ENCODE data around the gene RMP24.
"Not testable (repeated sequence)": the region's sequence is repeated elsewhere in the genome, so short reads cannot be mapped to it uniquely, and the experiment has no call there.

The RMP24 gene

DNA sequence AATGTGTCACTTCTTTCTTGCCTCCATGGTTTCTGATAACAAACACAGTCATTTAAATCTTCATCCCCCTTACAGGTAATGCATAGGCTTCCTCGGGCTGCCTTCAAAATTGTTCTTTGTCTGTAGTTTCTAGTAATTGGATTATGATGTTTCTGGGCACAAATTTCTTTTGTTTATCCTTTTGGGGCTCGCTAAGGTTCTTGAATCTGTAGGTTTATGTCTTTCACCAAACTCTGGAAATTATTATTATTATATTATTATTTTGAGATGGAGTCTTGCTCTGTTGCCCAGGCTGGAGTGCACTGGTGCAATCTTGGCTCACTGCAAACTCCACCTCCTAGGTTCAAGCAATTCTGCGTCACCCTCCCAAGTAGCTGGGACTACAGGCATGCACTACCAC lies 16.3 kb upstream of the RMP24 start:
- no peak for ATAC-seq
- Histone ChIP-seq H3K9me3 (no peaks in the 10 kb centered on the region), H3K27ac (no peak overlapping the region), H3K27me3 (no peaks in the 10 kb centered on the region), H3K4me3 (no peak overlapping the region), H3K4me1 (no peaks in the 10 kb centered on the region), H3K36me3 (replicated peaks in 1 of 2; ENCODE audit: insufficient read depth in 1 of 2, low read depth in 2 of 2) (peaks cover 0 to 3% of the 10 kb centered on the region in 2 donors)
- no peak for DNase-seq
- no peak for TF ChIP-seq POLR2A (IDR thresholded peaks at IDR 0.05)
- TF ChIP-seq, protein P1, sequence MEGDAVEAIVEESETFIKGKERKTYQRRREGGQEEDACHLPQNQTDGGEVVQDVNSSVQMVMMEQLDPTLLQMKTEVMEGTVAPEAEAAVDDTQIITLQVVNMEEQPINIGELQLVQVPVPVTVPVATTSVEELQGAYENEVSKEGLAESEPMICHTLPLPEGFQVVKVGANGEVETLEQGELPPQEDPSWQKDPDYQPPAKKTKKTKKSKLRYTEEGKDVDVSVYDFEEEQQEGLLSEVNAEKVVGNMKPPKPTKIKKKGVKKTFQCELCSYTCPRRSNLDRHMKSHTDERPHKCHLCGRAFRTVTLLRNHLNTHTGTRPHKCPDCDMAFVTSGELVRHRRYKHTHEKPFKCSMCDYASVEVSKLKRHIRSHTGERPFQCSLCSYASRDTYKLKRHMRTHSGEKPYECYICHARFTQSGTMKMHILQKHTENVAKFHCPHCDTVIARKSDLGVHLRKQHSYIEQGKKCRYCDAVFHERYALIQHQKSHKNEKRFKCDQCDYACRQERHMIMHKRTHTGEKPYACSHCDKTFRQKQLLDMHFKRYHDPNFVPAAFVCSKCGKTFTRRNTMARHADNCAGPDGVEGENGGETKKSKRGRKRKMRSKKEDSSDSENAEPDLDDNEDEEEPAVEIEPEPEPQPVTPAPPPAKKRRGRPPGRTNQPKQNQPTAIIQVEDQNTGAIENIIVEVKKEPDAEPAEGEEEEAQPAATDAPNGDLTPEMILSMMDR (IDR thresholded peaks at IDR 0.05), result no peak
- WGBS, 2 donors, result 76 to 83% methylated on average over 3 of the region's 3 CpGs
- intact Hi-C loops (cut with DNase I), result no loop called here

DNA sequence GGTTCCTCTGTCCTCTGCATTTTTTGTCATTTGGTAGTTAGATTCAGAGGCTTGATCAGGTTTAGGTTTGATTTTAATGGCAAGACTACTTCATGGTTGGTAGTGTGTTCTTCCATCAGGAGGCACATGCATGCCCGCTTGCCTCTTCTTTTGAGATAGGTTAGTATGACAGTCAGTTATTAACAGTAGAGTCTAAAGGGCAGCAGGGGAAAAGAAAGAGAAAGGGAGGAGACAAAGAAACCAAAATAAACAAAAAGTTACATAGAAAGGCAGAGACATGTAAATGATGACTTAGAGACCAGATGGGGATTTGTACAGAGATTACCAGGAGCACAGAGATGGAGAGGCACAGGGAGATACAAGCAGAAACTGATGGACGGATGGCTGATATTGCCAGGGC lies 10.2 kb upstream of the RMP24 start:
- 66 to 85% methylated on average over 2 of the region's 2 CpGs for WGBS, 2 donors
- TF ChIP-seq, protein P1 (IDR thresholded peaks at IDR 0.05), result no peak
- TF ChIP-seq POLR2A (IDR thresholded peaks at IDR 0.05), result no peak
- intact Hi-C loops (cut with DNase I), result no loop called here

DNA sequence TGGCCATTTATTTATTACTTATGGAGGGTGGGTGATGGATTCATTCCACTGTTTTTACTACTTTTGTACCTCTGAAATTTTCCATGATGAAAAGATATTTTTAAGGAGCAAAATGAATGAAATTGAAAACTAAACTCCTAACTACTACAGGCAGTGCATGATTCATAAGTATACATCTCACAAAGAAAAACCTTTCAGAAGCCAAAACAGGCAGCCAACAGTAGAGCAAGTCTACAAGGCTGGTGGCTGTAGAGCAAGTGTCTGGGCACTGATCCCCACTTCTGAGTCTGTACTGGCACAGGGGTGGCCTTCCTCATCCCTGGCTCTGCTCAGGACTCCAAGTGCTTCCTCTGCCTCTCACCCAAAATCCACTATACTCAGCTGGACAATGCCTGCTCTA lies 8.2 kb upstream of the RMP24 start:
- Histone ChIP-seq H3K4me1 (no peaks in the 10 kb centered on the region), H3K9me3 (no peaks in the 10 kb centered on the region), H3K4me3 (no peak overlapping the region), H3K27me3 (no peaks in the 10 kb centered on the region), H3K27ac (no peak overlapping the region), H3K36me3 (replicated peaks in 1 of 2; ENCODE audit: insufficient read depth in 1 of 2, low read depth in 2 of 2) (peaks cover 0 to 3% of the 10 kb centered on the region in 2 donors)
- ATAC-seq (no peak), DNase-seq (no peak)
- TF ChIP-seq, protein P1 (IDR thresholded peaks at IDR 0.05), result no peak
- TF ChIP-seq POLR2A (IDR thresholded peaks at IDR 0.05), result no peak
- intact Hi-C loops (cut with DNase I), result no loop called here

More for the DNA sequence above, 10.2 kb upstream of the RMP24 start:
- no peak for ATAC-seq
- Histone ChIP-seq H3K36me3 (replicated peaks in 1 of 2; ENCODE audit: insufficient read depth in 1 of 2, low read depth in 2 of 2) (peaks cover 0 to 3% of the 10 kb centered on the region in 2 donors), H3K4me3 (no peak overlapping the region), H3K9me3 (no peaks in the 10 kb centered on the region), H3K27me3 (no peaks in the 10 kb centered on the region), H3K4me1 (no peaks in the 10 kb centered on the region), H3K27ac (no peak overlapping the region)
- no peak for DNase-seq

DNA sequence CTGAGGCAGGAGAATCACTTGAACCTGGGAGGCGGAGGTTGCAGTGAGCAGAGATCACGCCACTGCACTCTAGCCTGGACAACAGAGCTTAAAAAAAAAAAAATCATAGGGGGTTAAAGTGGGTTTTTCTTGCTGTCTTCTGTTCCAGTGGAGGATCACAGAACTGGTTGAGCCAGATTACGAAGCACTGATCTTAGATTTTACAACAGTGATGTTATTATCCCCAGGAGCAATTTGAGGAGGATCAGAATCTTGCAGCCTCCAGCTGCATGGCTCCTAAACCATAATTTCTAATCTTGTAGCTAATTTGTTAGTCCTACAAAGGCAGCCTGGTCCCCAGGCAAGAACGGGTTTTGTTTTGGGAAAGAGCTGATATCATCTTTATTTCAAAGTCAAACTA lies 4.6 kb upstream of the RMP24 start:
- intact Hi-C loops (cut with DNase I); H3K27me3 ChIP-seq; H3K4me3 ChIP-seq; H3K9me3 ChIP-seq; ATAC-seq; H3K36me3 ChIP-seq (replicated peaks in 1 of 2; ENCODE audit: insufficient read depth in 1 of 2, low read depth in 2 of 2); DNase-seq; H3K27ac ChIP-seq; H3K4me1 ChIP-seq: not testable (repeated sequence)
- 78 to 79% methylated on average over 4 of the region's 4 CpGs for WGBS, 2 donors

DNA sequence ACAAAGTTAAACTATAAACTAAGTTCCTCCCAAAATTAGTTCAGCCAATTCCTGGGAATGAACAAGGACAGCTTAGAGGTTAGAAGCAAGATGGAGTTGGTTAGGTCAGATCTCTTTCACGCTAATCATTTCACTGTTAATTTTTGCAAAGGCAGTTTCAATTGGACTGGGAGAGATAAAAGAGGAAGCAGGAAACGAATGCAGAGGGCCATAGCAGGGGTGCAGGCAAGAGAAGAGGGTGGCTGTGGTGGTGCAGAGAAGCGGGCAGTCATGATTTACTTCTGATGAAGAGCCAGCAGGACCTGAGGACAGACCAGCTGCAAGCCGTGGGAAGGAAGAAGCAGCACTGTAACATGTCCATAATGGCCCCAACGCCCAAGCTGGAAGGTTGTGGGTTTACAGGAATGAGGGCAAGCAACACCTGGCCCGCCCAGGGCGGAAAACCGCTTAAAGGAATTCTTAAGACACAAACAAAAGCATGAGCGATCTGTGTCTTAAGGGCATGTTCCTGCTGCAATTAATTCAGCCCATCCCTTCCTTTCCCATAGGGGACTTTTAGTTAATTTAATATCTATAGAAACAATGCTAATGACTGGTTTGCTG lies 4.1 kb upstream of the RMP24 start:
- no peak overlapping the region for H3K4me3 ChIP-seq
- H3K36me3 ChIP-seq (replicated peaks in 1 of 2; ENCODE audit: insufficient read depth in 1 of 2, low read depth in 2 of 2), result no peaks in the 10 kb centered on the region
- no peaks in the 10 kb centered on the region for H3K27me3 ChIP-seq
- no peak overlapping the region for H3K27ac ChIP-seq
- H3K4me1 ChIP-seq, result peaks cover 11% of the 10 kb centered on the region
- H3K9me3 ChIP-seq, result no peaks in the 10 kb centered on the region
- DNase-seq (no peak), ATAC-seq (no peak)
- WGBS, 2 donors, result 76 to 79% methylated on average over 9 of the region's 9 CpGs
- TF ChIP-seq, protein P1 (IDR thresholded peaks at IDR 0.05), result no peak
- no peak for TF ChIP-seq POLR2A (IDR thresholded peaks at IDR 0.05)
- intact Hi-C loops (cut with DNase I), result no loop called here
